H1 (cell line): ENCODE measurements around the gene PRSS38. TPM values are rescaled to one million over a fixed set of nuclear protein-coding genes. Genes with fewer than 3 reads are reported as not detected.

Experiments used
- CTCF ChIA-PET: fragments of 300-600 bp; sonication (Branson Sonifier 250); formaldehyde crosslinking; loops from one replicate; lab custom pipeline; 2021; ENCODE audit not compliant: partially characterized antibody; lab: Charles Lee
- POLR2A ChIA-PET: fragments of 300-600 bp; sonication (Branson Sonifier 250); formaldehyde crosslinking; loops from one replicate; lab custom pipeline; 2021; ENCODE audit warnings: inconsistent platforms; ENCODE audit not compliant: partially characterized antibody; lab: Charles Lee
- DNase-seq, 2 experiments: peaks; one replicate each; pipeline versions ENCODE4 v3.0.0 to v3.0.0-alpha.2; 2010 to 2022; ENCODE audit warnings: low spot score in 2 of 2, low read depth in 1 of 2, mixed read lengths in 1 of 2
- FAIRE-seq: peaks from 2 replicates; lab custom pipeline; 2011; peaks lifted over from hg19 to GRCh38; lab: Jason Lieb, UNC
- H2AFZ ChIP-seq: 2 replicates; pipeline ENCODE4 v1.8.1; 2012; ENCODE audit warnings: low read length, inconsistent platforms
- H2AK5ac ChIP-seq: 2 replicates; pipeline ENCODE4 v1.6.1; 2013; ENCODE audit warnings: low read depth, low read length
- H2BK120ac ChIP-seq: replicated peaks from 2 replicates; pipeline ENCODE3; 2013; ENCODE audit warnings: low read depth, low read length, inconsistent platforms
- H2BK12ac ChIP-seq: 2 replicates; pipeline ENCODE4 v1.6.1; 2013; ENCODE audit warnings: low read depth, low read length
- H2BK15ac ChIP-seq: 2 replicates; pipeline ENCODE4 v1.6.1; 2013; ENCODE audit warnings: low read length
- H2BK20ac ChIP-seq: 2 replicates; pipeline ENCODE4 v1.6.1; 2013; ENCODE audit warnings: low read length
- H2BK5ac ChIP-seq: 2 replicates; pipeline ENCODE4 v1.6.1; 2013; ENCODE audit warnings: low read depth, low read length
- H3K14ac ChIP-seq: 2 replicates; pipeline ENCODE4 v1.6.1; 2013; ENCODE audit warnings: inconsistent platforms; ENCODE audit not compliant: insufficient read length
- H3K18ac ChIP-seq: 2 replicates; pipeline ENCODE4 v1.6.1; 2013; ENCODE audit warnings: low read length; ENCODE audit errors: extremely low read depth
- H3K23ac ChIP-seq: 2 replicates; pipeline ENCODE4 v1.6.1; 2013; ENCODE audit warnings: inconsistent platforms; ENCODE audit not compliant: insufficient read length
- H3K23me2 ChIP-seq: 2 replicates; pipeline ENCODE4 v1.6.1; 2013; ENCODE audit warnings: low read depth, low read length
- H3K27ac ChIP-seq: 2 replicates; pipeline ENCODE4 v1.6.1; 2011; ENCODE audit warnings: low read depth, low read length, inconsistent platforms
- H3K27me3 ChIP-seq, 4 experiments: replicated peaks in 1 of 4; 1 replicate in 1 of 4; 2 replicates in 3 of 4; pipeline versions ENCODE4 v1.6.1 to v1.8.1; 2011 to 2013; ENCODE audit warnings: low read length in 3 of 4, mild to moderate bottlenecking in 3 of 4, inconsistent platforms in 2 of 4, mixed read lengths in 2 of 4, moderate library complexity in 1 of 4; ENCODE audit not compliant: control insufficient read depth in 3 of 4, insufficient read depth in 3 of 4; ENCODE audit errors: extremely low read depth in 1 of 4
- H3K36me3 ChIP-seq, 4 experiments: 2 replicates each; pipeline versions ENCODE4 v1.6.1 to v1.8.1; 2011 to 2013; ENCODE audit warnings: mild to moderate bottlenecking in 4 of 4, low read length in 3 of 4, moderate library complexity in 2 of 4, control low read depth in 1 of 4, inconsistent platforms in 1 of 4; ENCODE audit not compliant: insufficient read depth in 4 of 4, control insufficient read depth in 2 of 4
- H3K4ac ChIP-seq: replicated peaks from 2 replicates; pipeline ENCODE3; 2013; ENCODE audit warnings: low read length, low read depth, mixed read lengths, inconsistent platforms; ENCODE audit not compliant: insufficient read length
- H3K4me1 ChIP-seq, 4 experiments: replicated peaks in 1 of 4; 1 replicate in 1 of 4; 2 replicates in 3 of 4; pipeline versions ENCODE4 v1.6.1 to v1.8.1; 2011 to 2013; ENCODE audit warnings: low read length in 3 of 4, inconsistent platforms in 2 of 4, mixed read lengths in 1 of 4; ENCODE audit not compliant: insufficient read depth in 4 of 4, control insufficient read depth in 3 of 4
- H3K4me2 ChIP-seq, 2 experiments: 2 replicates each; pipeline versions ENCODE4 v1.6.1 to v1.8.1; 2011 to 2013; ENCODE audit warnings: low read depth in 2 of 2, low read length in 2 of 2, control low read depth in 1 of 2, inconsistent platforms in 1 of 2, mild to moderate bottlenecking in 1 of 2; ENCODE audit not compliant: insufficient read depth in 1 of 2
- H3K4me3 ChIP-seq, 4 experiments: fragments of 200-600, 300-600 bp in 1 of 4; sonication (generic), shearing (Covaris generic), sonication (Bioruptor Twin) in 1 of 4; 2 replicates each; pipeline versions ENCODE4 v1.5.1 to v1.8.1; 2011 to 2016; ENCODE audit warnings: low read length in 4 of 4, low read depth in 3 of 4, control low read depth in 2 of 4, inconsistent platforms in 2 of 4, mild to moderate bottlenecking in 2 of 4, mixed read lengths in 1 of 4, moderate library complexity in 1 of 4; ENCODE audit not compliant: insufficient read depth in 2 of 4; ENCODE audit errors: extremely low read depth in 1 of 4
- H3K56ac ChIP-seq: replicated peaks from 2 replicates; pipeline ENCODE3; 2013; ENCODE audit warnings: low read depth, mild to moderate bottlenecking, mixed read lengths, low read length, inconsistent platforms; ENCODE audit not compliant: insufficient read length
- H3K79me1 ChIP-seq: 2 replicates; pipeline ENCODE4 v1.6.1; 2013; ENCODE audit warnings: low read depth, low read length, control low read depth
- H3K79me2 ChIP-seq, 2 experiments: 2 replicates each; pipeline versions ENCODE4 v1.6.1 to v1.8.1; 2012 to 2013; ENCODE audit warnings: low read length in 2 of 2, mild to moderate bottlenecking in 2 of 2, inconsistent platforms in 1 of 2; ENCODE audit not compliant: insufficient read depth in 2 of 2, control insufficient read depth in 1 of 2
- H3K9ac ChIP-seq, 4 experiments: replicated peaks in 1 of 4; 1 replicate in 1 of 4; 2 replicates in 3 of 4; pipeline versions ENCODE4 v1.6.1 to v1.8.1; 2011 to 2013; ENCODE audit warnings: low read depth in 3 of 4, low read length in 3 of 4, control low read depth in 2 of 4, mild to moderate bottlenecking in 2 of 4, moderate library complexity in 2 of 4, inconsistent platforms in 1 of 4; ENCODE audit errors: extremely low read depth in 1 of 4
- H3K9me3 ChIP-seq, 2 experiments: 2 replicates each; pipeline versions ENCODE4 v1.6.1 to v1.8.1; 2012 to 2013; ENCODE audit warnings: mild to moderate bottlenecking in 2 of 2, moderate library complexity in 2 of 2, control low read depth in 1 of 2, inconsistent platforms in 1 of 2, low read depth in 1 of 2, low read length in 1 of 2, mixed read lengths in 1 of 2; ENCODE audit not compliant: insufficient read depth in 2 of 2
- H4K20me1 ChIP-seq, 2 experiments: replicated peaks in 1 of 2; 2 replicates each; pipeline versions ENCODE3 to v1.8.1; 2011 to 2013; ENCODE audit warnings: inconsistent platforms in 2 of 2, low read length in 2 of 2, mild to moderate bottlenecking in 1 of 2; ENCODE audit not compliant: insufficient read depth in 2 of 2, control insufficient read depth in 1 of 2
- H4K5ac ChIP-seq: 2 replicates; pipeline ENCODE4 v1.6.1; 2013; ENCODE audit warnings: low read length, low read depth, mixed read lengths, inconsistent platforms; ENCODE audit not compliant: insufficient read length
- H4K8ac ChIP-seq: 2 replicates; pipeline ENCODE4 v1.8.0; 2013; ENCODE audit warnings: mild to moderate bottlenecking, moderate library complexity, low read length, inconsistent platforms; ENCODE audit not compliant: insufficient read depth; ENCODE audit errors: extremely low read depth
- H4K91ac ChIP-seq: replicated peaks from 2 replicates; pipeline ENCODE3; 2013; ENCODE audit warnings: low read length, mixed read lengths, inconsistent platforms; ENCODE audit not compliant: insufficient read length
- ATF3 ChIP-seq: IDR thresholded peaks from 2 replicates; pipeline ENCODE4 v1.6.1; 2011; ENCODE audit warnings: low read depth, mild to moderate bottlenecking, low read length; ENCODE audit not compliant: insufficient read depth
- BACH1 ChIP-seq: IDR thresholded peaks from 2 replicates; pipeline ENCODE4 v1.6.1; 2012; ENCODE audit warnings: low read length, improper control_type of control experiment
- CHD1 ChIP-seq: IDR thresholded peaks from 2 replicates; pipeline ENCODE4 v1.6.1; 2012; ENCODE audit warnings: low read depth, low read length, improper control_type of control experiment
- CTCF ChIP-seq, 3 experiments: IDR thresholded peaks; 1 replicate in 2 of 3; 2 replicates in 1 of 3; pipeline versions ENCODE4 v1.5.1 to v1.6.1; 2011; ENCODE audit warnings: low read length in 3 of 3, mild to moderate bottlenecking in 3 of 3, inconsistent platforms in 2 of 3, low read depth in 1 of 3, moderate library complexity in 1 of 3; ENCODE audit not compliant: insufficient read depth in 1 of 3; ENCODE audit errors: control extremely low read depth in 1 of 3
- JUN ChIP-seq: IDR thresholded peaks from 2 replicates; pipeline ENCODE4 v1.6.1; 2011; ENCODE audit warnings: low read depth, mild to moderate bottlenecking, improper control_type of control experiment, low read length
- KDM4A ChIP-seq: IDR thresholded peaks from one replicate; pipeline ENCODE4 v1.7.1; 2012; ENCODE audit warnings: low read depth, mild to moderate bottlenecking, moderate library complexity, low read length, inconsistent platforms; ENCODE audit not compliant: severe bottlenecking
- MAFK ChIP-seq: IDR thresholded peaks from 2 replicates; pipeline ENCODE4 v1.6.1; 2012; ENCODE audit warnings: low read depth, mild to moderate bottlenecking, improper control_type of control experiment, low read length
- POU5F1 ChIP-seq: IDR thresholded peaks from 2 replicates; pipeline ENCODE4 v1.6.1; 2011; ENCODE audit warnings: low read depth, mild to moderate bottlenecking, low read length, moderate library complexity
- SP1 ChIP-seq: IDR thresholded peaks from 2 replicates; pipeline ENCODE4 v1.6.1; 2011; ENCODE audit warnings: low read depth, low read length
- SP4 ChIP-seq: IDR thresholded peaks from 2 replicates; pipeline ENCODE4 v1.6.1; 2012; ENCODE audit warnings: low read length, inconsistent platforms
- TAF7 ChIP-seq: optimal IDR thresholded peaks from 2 replicates; pipeline ENCODE3; 2011; ENCODE audit warnings: low read depth, mild to moderate bottlenecking, inconsistent platforms, low read length, moderate library complexity, borderline replicate concordance
- WGBS, 2 experiments: shearing (Covaris generic) in 1 of 2; methylation state at CpG; one replicate each; pipeline versions ENCODE4 v1.1.6 to v1.1.7; 2013 to 2015; ENCODE audit warnings: low lambda C conversion rate in 2 of 2, mixed read lengths in 2 of 2, inconsistent platforms in 1 of 2, low coverage in 1 of 2, missing lambda C conversion rate in 1 of 2; ENCODE audit not compliant: insufficient replicate concordance in 2 of 2, insufficient coverage in 1 of 2, insufficient read length in 1 of 2; ENCODE audit errors: extremely low coverage in 1 of 2, missing lambda C conversion rate in 1 of 2; 5-methylcytosine and 5-hydroxymethylcytosine counted together
- polyA plus RNA-seq, 7 experiments: library from polyadenylated mRNA; depleted of rRNA in 3 of 7; stranded (reverse) in 5 of 7; unstranded in 2 of 7; fragments of >200 nt in 5 of 7; fragments of 200-250 nt in 2 of 7; gene quantifications; 1 replicate in 5 of 7; 2 replicates in 1 of 7; 4 replicates in 1 of 7; pipeline versions ENCODE4 v1.2.1 to v1.2.3, GENCODE V29; 2011 to 2013; ENCODE audit warnings: missing spikeins in 2 of 7, mixed read lengths in 2 of 7
- total RNA-seq: library from RNA; stranded (reverse); fragmentation: NEBNext Ultra II Directional; extraction: Animal tissue kit (Norgen Biotek cat#: 25700); gene quantifications from 2 replicates; pipeline ENCODE4 v1.2.1, GENCODE V29; 2021

PRSS38 gene
- total and polyA plus RNA-seq, 2 of the 8 experiments (the other 6 are each of a cell fraction or from before 2014, with no cell fraction given) = not detected

- Histone ChIP-seq H2BK5ac (no peak overlapping the region), H2BK20ac (no peak overlapping the region), H3K27ac (no peak overlapping the region), H3K79me2 (no peaks in the 10 kb centered on the region), H2AK5ac (no peak overlapping the region), H3K9me3 (no peaks in the 10 kb centered on the region), H4K5ac (no peak overlapping the region), H3K4ac (no peak overlapping the region), H3K4me2 (no peak overlapping the region), H3K23ac (no peak overlapping the region), H4K91ac (peak overlapping the region; percentile 19), H3K56ac (no peak overlapping the region), H4K8ac (no peak overlapping the region), H2BK12ac (0 out of 2 replicates have a peak overlapping the region, but pooled peaks have one; percentile 62), H3K27me3 (no peaks in the 10 kb centered on the region), H3K23me2 (no peaks in the 10 kb centered on the region), H2BK15ac (no peak overlapping the region), H3K18ac (no peak overlapping the region), H2BK120ac (no peak overlapping the region), H2AFZ (no peak overlapping the region), H4K20me1 (no peaks in the 10 kb centered on the region), H3K14ac (no peak overlapping the region), H3K4me1 (peaks cover 0 to 16% (median 2%) of the 10 kb centered on the region in 4 experiments; a peak in 4 of 7 replicates), H3K9ac (no peak overlapping the region), H3K79me1 (no peaks in the 10 kb centered on the region), H3K36me3 (no peaks in the 10 kb centered on the region), H3K4me3 (no peak overlapping the region)
- ChIA-PET CTCF (no interaction called here), POLR2A (no interaction called here)
- DNase-seq (peak in 1 of 2 experiments; percentile 33), FAIRE-seq (no peak)
- WGBS, 2 experiments = 89% methylated on average over 12 of the region's 12 CpGs; no CpG with 5 or more reads in 1 of the 2 experiments
- no peak for TF ChIP-seq CTCF (IDR thresholded peaks at IDR 0.05; ENCODE audit: control extremely low read depth in 1 of 3, insufficient read depth in 1 of 3, low read depth in 1 of 3, low read length in 3 of 3)
- TF ChIP-seq CHD1 = no peak
- no peak for TF ChIP-seq ATF3
- TF ChIP-seq POU5F1 = no peak
- no peak for TF ChIP-seq BACH1
- no peak for TF ChIP-seq SP1
- TF ChIP-seq MAFK = no peak
- no peak for TF ChIP-seq KDM4A
- TF ChIP-seq TAF7 = no peak
- no peak for TF ChIP-seq JUN
- no peak for TF ChIP-seq SP4
These were observed 79.5 kb downstream of the PRSS38 start for GRCh38 chr1:227894831-227895451.
